Nephron (organoid): ENCODE results near the gene SPPL3.

ENCODE experiments used
- H3K27ac Mint-ChIP-seq, 3 experiments: 2 replicates each; pipeline ENCODE4 v1.8.0; 2020; ENCODE audit warnings: mixed read lengths in 3 of 3, mild to moderate bottlenecking in 2 of 3, moderate library complexity in 1 of 3
- H3K27me3 Mint-ChIP-seq: 2 replicates; pipeline ENCODE4 v1.8.0; 2021; ENCODE audit warnings: low read depth, mild to moderate bottlenecking, moderate library complexity, mixed read lengths
- H3K36me3 Mint-ChIP-seq: 2 replicates; pipeline ENCODE4 v1.8.0; 2020; ENCODE audit warnings: low read depth, mixed read lengths
- H3K4me1 Mint-ChIP-seq: 2 replicates; pipeline ENCODE4 v1.8.0; 2020; ENCODE audit warnings: mixed read lengths
- H3K4me3 Mint-ChIP-seq, 3 experiments: 2 replicates each; pipeline ENCODE4 v1.8.0; 2020; ENCODE audit warnings: mild to moderate bottlenecking in 3 of 3, mixed read lengths in 3 of 3, moderate library complexity in 2 of 3
- H3K9me3 Mint-ChIP-seq: 2 replicates; pipeline ENCODE4 v1.8.0; 2020; ENCODE audit warnings: mixed read lengths
- TF ChIP-seq, protein P1 (sequence below), 3 experiments: fragments of 200-600 bp; sonication (generic); IDR thresholded peaks; one replicate each; pipeline ENCODE4 v1.5.0; 2021; ENCODE audit warnings: antibody characterized with exemption in 3 of 3; ENCODE audit not compliant: unreplicated experiment in 3 of 3

Gene SPPL3

DNA sequence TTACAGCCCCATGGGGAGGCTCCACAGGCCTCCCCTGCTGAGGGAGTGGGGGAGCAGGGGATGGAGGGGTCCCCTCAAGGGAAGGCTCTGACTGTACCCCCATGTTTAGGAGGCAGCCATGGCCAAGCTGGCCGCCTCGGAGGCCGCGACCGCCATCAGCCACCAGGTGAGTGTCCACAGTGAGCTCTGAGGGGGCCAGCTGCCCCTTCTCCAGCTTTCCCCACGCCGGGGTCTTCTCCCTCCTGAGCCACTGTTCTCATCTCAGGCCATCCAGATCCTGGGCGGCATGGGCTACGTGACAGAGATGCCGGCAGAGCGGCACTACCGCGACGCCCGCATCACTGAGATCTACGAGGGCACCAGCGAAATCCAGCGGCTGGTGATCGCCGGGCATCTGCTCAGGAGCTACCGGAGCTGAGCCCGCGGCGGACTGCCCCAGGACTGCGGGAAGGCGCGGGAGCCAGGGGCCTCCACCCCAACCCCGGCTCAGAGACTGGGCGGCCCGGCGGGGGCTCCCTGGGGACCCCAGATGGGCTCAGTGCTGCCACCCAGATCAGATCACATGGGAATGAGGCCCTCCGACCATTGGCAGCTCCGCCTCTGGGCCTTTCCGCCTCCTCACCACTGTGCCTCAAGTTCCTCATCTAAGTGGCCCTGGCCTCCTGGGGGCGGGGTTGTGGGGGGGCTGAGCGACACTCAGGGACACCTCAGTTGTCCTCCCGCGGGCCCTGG lies 165.0 kb downstream of the SPPL3 start:
- peaks cover 2% of the 10 kb centered on the region for H3K36me3 Mint-ChIP-seq
- no peaks in the 10 kb centered on the region for H3K9me3 Mint-ChIP-seq
- no peak overlapping the region for H3K4me3 Mint-ChIP-seq
- TF ChIP-seq, protein P1, sequence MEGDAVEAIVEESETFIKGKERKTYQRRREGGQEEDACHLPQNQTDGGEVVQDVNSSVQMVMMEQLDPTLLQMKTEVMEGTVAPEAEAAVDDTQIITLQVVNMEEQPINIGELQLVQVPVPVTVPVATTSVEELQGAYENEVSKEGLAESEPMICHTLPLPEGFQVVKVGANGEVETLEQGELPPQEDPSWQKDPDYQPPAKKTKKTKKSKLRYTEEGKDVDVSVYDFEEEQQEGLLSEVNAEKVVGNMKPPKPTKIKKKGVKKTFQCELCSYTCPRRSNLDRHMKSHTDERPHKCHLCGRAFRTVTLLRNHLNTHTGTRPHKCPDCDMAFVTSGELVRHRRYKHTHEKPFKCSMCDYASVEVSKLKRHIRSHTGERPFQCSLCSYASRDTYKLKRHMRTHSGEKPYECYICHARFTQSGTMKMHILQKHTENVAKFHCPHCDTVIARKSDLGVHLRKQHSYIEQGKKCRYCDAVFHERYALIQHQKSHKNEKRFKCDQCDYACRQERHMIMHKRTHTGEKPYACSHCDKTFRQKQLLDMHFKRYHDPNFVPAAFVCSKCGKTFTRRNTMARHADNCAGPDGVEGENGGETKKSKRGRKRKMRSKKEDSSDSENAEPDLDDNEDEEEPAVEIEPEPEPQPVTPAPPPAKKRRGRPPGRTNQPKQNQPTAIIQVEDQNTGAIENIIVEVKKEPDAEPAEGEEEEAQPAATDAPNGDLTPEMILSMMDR (IDR thresholded peaks at IDR 0.05; ENCODE audit: unreplicated experiment in 3 of 3): no peak
- no peak overlapping the region for H3K27ac Mint-ChIP-seq
- peaks cover 4% of the 10 kb centered on the region for H3K4me1 Mint-ChIP-seq
- H3K27me3 Mint-ChIP-seq: no peaks in the 10 kb centered on the region

- Mint-ChIP-seq H3K4me3 (no peak overlapping the region), H3K4me1 (peaks cover 4% of the 10 kb centered on the region), H3K27me3 (no peaks in the 10 kb centered on the region), H3K9me3 (no peaks in the 10 kb centered on the region), H3K36me3 (peaks cover 10% of the 10 kb centered on the region), H3K27ac (no peak overlapping the region)
- TF ChIP-seq, protein P1 (IDR thresholded peaks at IDR 0.05; ENCODE audit: unreplicated experiment in 3 of 3): no peak
These were observed 165.7 kb downstream of the SPPL3 start for GRCh38 chr12:120738252-120739030.

DNA sequence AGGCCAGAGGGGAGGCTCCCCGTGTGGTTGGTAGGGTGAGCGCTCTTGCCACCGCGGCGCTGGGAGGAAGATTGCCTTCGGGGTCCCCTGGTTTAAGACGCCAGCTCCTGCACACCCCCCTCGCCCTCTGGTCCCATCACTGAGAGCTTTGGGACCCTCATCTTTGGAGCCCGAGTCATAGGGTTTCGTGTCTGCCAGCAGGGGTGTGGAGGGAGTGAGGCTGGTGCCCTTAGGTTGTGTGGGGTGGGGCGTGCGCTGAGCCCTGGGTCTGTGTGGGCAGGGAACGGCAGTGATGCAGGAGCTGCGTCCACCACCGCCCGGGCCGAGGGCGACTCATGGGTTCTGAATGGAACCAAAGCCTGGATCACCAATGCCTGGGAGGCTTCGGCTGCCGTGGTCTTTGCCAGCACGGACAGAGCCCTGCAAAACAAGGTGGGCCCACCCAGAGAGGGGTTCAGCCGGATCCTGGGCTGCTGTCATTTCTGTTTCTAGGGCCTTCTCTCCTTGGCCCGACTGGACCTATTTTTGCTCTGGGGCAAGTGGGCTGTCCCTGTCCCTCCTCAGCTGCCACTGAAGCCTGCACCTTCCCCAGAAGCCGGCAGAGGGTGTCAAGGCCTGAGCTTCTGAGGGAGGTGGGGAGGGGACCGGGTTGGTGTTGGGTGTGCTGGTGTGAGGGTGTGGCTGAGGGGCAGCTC lies 166.5 kb downstream of the SPPL3 start:
- peaks cover 13% of the 10 kb centered on the region for H3K36me3 Mint-ChIP-seq
- H3K4me1 Mint-ChIP-seq: peaks cover 4% of the 10 kb centered on the region
- H3K9me3 Mint-ChIP-seq: no peaks in the 10 kb centered on the region
- H3K27ac Mint-ChIP-seq: no peak overlapping the region
- no peak overlapping the region for H3K4me3 Mint-ChIP-seq
- H3K27me3 Mint-ChIP-seq: no peaks in the 10 kb centered on the region
- TF ChIP-seq, protein P1 (IDR thresholded peaks at IDR 0.05; ENCODE audit: unreplicated experiment in 3 of 3): peak; percentile 21 to 27 (median 23)

- Mint-ChIP-seq H3K27ac (no peak overlapping the region), H3K27me3 (no peaks in the 10 kb centered on the region), H3K4me1 (no peaks in the 10 kb centered on the region), H3K4me3 (no peak overlapping the region), H3K9me3 (no peaks in the 10 kb centered on the region), H3K36me3 (peaks cover 13% of the 10 kb centered on the region)
- TF ChIP-seq, protein P1 (IDR thresholded peaks at IDR 0.05; ENCODE audit: unreplicated experiment in 3 of 3): no peak
These were observed 167.5 kb downstream of the SPPL3 start for GRCh38 chr12:120736404-120737331.

GRCh38 chr12:120735181-120735580 lies 169.0 kb downstream of the SPPL3 start:
- Mint-ChIP-seq H3K27me3 (no peaks in the 10 kb centered on the region), H3K9me3 (no peaks in the 10 kb centered on the region), H3K4me1 (no peaks in the 10 kb centered on the region), H3K27ac (no peak overlapping the region), H3K4me3 (no peak overlapping the region), H3K36me3 (peaks cover 19% of the 10 kb centered on the region)
- TF ChIP-seq, protein P1 (IDR thresholded peaks at IDR 0.05; ENCODE audit: unreplicated experiment in 3 of 3): no peak
